ENCODE results near the gene SMYD3. TPM values are rescaled to one million over a fixed set of nuclear protein-coding genes. Genes with fewer than 3 reads are reported as not detected.

SMYD3 gene
- total and polyA plus RNA-seq, 2 of the 4 experiments (the other 2 are of a cell fraction), result 26.5 to 37.6 TPM

- Histone ChIP-seq H4K5ac (ENCODE audit: low read depth, low read length) (no peak overlapping the region), H2BK5ac (ENCODE audit: low read depth, low read length, poor library complexity, severe bottlenecking) (no peak overlapping the region), H3K36me3 (ENCODE audit: control insufficient read depth, insufficient read depth, low read length) (no peaks in the 10 kb centered on the region), H4K91ac (ENCODE audit: insufficient read depth, low read depth, low read length) (no peak overlapping the region), H3K14ac (replicated peaks; ENCODE audit: low read depth, low read length) (no peak overlapping the region), H3K18ac (ENCODE audit: low read depth, low read length) (no peak overlapping the region), H4K8ac (ENCODE audit: low read depth in 2 of 2, low read length in 2 of 2) (no peak overlapping the region), H4K20me1 (ENCODE audit: insufficient read depth, low read length) (no peaks in the 10 kb centered on the region), H2BK15ac (ENCODE audit: low read depth, low read length) (no peak overlapping the region), H3K79me1 (ENCODE audit: low read depth in 1 of 2, low read length in 2 of 2) (no peaks in the 10 kb centered on the region), H3K4me3 (ENCODE audit: insufficient read depth, low read depth, low read length) (no peak overlapping the region), H3K9me1 (ENCODE audit: insufficient read depth, low read length) (no peaks in the 10 kb centered on the region), H3K27ac (ENCODE audit: insufficient read depth, low read length) (no peak overlapping the region), H2AK9ac (replicated peaks; ENCODE audit: low read depth, low read length, poor library complexity) (no peak overlapping the region), H2AK5ac (ENCODE audit: low read depth, low read length) (no peak overlapping the region), H3K4me2 (ENCODE audit: low read depth, low read length) (no peak overlapping the region), H2AFZ (replicated peaks; ENCODE audit: low read length, poor library complexity) (no peak overlapping the region), H3K9ac (ENCODE audit: low read depth, low read length) (no peak overlapping the region), H3K4me1 (ENCODE audit: control insufficient read depth, insufficient read depth, low read length) (no peaks in the 10 kb centered on the region), H3K56ac (ENCODE audit: extremely low read depth, insufficient read depth, low read length) (no peak overlapping the region), H3K9me3 (ENCODE audit: control insufficient read depth, insufficient read depth, low read length) (no peaks in the 10 kb centered on the region), H3K23ac (ENCODE audit: low read depth, low read length) (no peak overlapping the region), H3K4ac (ENCODE audit: low read depth, low read length) (no peak overlapping the region), H3K27me3 (ENCODE audit: control insufficient read depth, insufficient read depth, low read length) (no peaks in the 10 kb centered on the region), H2BK20ac (ENCODE audit: low read depth, low read length) (no peak overlapping the region), H2BK120ac (ENCODE audit: low read depth, low read length) (no peak overlapping the region)
- CTCF ChIA-PET, result no interaction called here
- POLR2A ChIA-PET (ENCODE audit: unreplicated experiment), result no interaction called here
- DNase-seq (no peak), ATAC-seq (ENCODE audit: low read depth) (no peak)
- BruUV-seq (replicated peaks), result no TSS peak
- WGBS, 2 experiments (ENCODE audit: extremely low coverage in 2 of 2, insufficient read length in 1 of 2), result no CpG with 5 or more reads among the region's 1 CpG
- TF ChIP-seq MXI1 (IDR thresholded peaks at IDR 0.05; ENCODE audit: borderline replicate concordance, low read depth, low read length), result no peak
- no peak for TF ChIP-seq CEBPB (IDR thresholded peaks at IDR 0.05; ENCODE audit: low read depth, low read length)
- no peak for TF ChIP-seq MAZ (IDR thresholded peaks at IDR 0.05; ENCODE audit: borderline replicate concordance, low read depth, low read length)
- TF ChIP-seq USF2 (IDR thresholded peaks at IDR 0.05; ENCODE audit: low read depth, low read length), result no peak
- TF ChIP-seq, protein P1, sequence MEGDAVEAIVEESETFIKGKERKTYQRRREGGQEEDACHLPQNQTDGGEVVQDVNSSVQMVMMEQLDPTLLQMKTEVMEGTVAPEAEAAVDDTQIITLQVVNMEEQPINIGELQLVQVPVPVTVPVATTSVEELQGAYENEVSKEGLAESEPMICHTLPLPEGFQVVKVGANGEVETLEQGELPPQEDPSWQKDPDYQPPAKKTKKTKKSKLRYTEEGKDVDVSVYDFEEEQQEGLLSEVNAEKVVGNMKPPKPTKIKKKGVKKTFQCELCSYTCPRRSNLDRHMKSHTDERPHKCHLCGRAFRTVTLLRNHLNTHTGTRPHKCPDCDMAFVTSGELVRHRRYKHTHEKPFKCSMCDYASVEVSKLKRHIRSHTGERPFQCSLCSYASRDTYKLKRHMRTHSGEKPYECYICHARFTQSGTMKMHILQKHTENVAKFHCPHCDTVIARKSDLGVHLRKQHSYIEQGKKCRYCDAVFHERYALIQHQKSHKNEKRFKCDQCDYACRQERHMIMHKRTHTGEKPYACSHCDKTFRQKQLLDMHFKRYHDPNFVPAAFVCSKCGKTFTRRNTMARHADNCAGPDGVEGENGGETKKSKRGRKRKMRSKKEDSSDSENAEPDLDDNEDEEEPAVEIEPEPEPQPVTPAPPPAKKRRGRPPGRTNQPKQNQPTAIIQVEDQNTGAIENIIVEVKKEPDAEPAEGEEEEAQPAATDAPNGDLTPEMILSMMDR (conservative IDR thresholded peaks at IDR 0.05; ENCODE audit: low read depth, low read length), result no peak
- no peak for TF ChIP-seq CHD1 (IDR thresholded peaks at IDR 0.05; ENCODE audit: low read depth, low read length)
- no peak for TF ChIP-seq SMC3 (IDR thresholded peaks at IDR 0.05; ENCODE audit: low read depth, low read length)
- no peak for TF ChIP-seq FOS (IDR thresholded peaks at IDR 0.05; ENCODE audit: low read depth, low read length)
- TF ChIP-seq POLR2A (IDR thresholded peaks at IDR 0.05; ENCODE audit: low read depth, low read length), result no peak
- no peak for TF ChIP-seq BHLHE40 (IDR thresholded peaks at IDR 0.05; ENCODE audit: low read depth, low read length)
- TF ChIP-seq, protein P2, sequence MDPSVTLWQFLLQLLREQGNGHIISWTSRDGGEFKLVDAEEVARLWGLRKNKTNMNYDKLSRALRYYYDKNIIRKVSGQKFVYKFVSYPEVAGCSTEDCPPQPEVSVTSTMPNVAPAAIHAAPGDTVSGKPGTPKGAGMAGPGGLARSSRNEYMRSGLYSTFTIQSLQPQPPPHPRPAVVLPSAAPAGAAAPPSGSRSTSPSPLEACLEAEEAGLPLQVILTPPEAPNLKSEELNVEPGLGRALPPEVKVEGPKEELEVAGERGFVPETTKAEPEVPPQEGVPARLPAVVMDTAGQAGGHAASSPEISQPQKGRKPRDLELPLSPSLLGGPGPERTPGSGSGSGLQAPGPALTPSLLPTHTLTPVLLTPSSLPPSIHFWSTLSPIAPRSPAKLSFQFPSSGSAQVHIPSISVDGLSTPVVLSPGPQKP (IDR thresholded peaks at IDR 0.05; ENCODE audit: borderline replicate concordance, low read depth, low read length), result no peak
- TF ChIP-seq RFX5 (IDR thresholded peaks at IDR 0.05; ENCODE audit: low read depth, low read length), result no peak
- TF ChIP-seq RCOR1 (IDR thresholded peaks at IDR 0.05; ENCODE audit: insufficient replicate concordance, low read length), result no peak
- TF ChIP-seq RAD21 (IDR thresholded peaks at IDR 0.05; ENCODE audit: low read length), result no peak
- TF ChIP-seq MAFK (IDR thresholded peaks at IDR 0.05; ENCODE audit: low read depth, low read length), result no peak
- TF ChIP-seq NFE2L2 (IDR thresholded peaks at IDR 0.05; ENCODE audit: low read depth, low read length), result no peak
- dilution Hi-C loops (cut with HindIII; ENCODE audit: low sequenced_read_pairs, unreplicated experiment) (no loop called here), in situ Hi-C loops (cut with MboI; ENCODE audit: low sequenced_read_pairs) (no loop called here), intact Hi-C loops (cut with micrococcal nuclease) (no loop called here)
These were observed 175.0 kb downstream of the SMYD3 start for GRCh38 chr1:246332078-246332477.
